Stimulated activated CD4-positive, alpha-beta T cell treated with anti-CD3 and anti-CD28 coated beads, TNF-alpha, amount 100 ng/mL, for 1 hour (primary cell): ENCODE results near the gene SETBP1.

ENCODE experiments used
- DNase-seq, 3 donors: peaks; one replicate each; pipeline ENCODE4 v3.0.0-alpha.2; 2020; ENCODE audit warnings: low read depth in 3 of 3, low spot score in 1 of 3

Gene SETBP1

GRCh38 chr18:44811572-44812125 lies 131.0 kb downstream of the SETBP1 start:
- DNase-seq = no peak

GRCh38 chr18:44812426-44812825 lies 131.7 kb downstream of the SETBP1 start:
- no peak for DNase-seq

GRCh38 chr18:44813586-44813985 lies 132.9 kb downstream of the SETBP1 start:
- DNase-seq = no peak

GRCh38 chr18:44815108-44815507 lies 134.4 kb downstream of the SETBP1 start:
- no peak for DNase-seq

GRCh38 chr18:44816050-44816449 lies 135.4 kb downstream of the SETBP1 start:
- DNase-seq = no peak

GRCh38 chr18:44816477-44816876 lies 135.8 kb downstream of the SETBP1 start:
- no peak for DNase-seq

GRCh38 chr18:44817831-44818473 lies 137.3 kb downstream of the SETBP1 start:
- no peak for DNase-seq

GRCh38 chr18:44818668-44819403 lies 138.1 kb downstream of the SETBP1 start:
- DNase-seq = no peak

GRCh38 chr18:44819944-44820510 lies 139.3 kb downstream of the SETBP1 start:
- no peak for DNase-seq

- no peak for DNase-seq
These were observed 141.2 kb downstream of the SETBP1 start for GRCh38 chr18:44821924-44822323.

GRCh38 chr18:44823286-44823685 lies 142.6 kb downstream of the SETBP1 start:
- DNase-seq = no peak

GRCh38 chr18:44823782-44824181 lies 143.1 kb downstream of the SETBP1 start:
- no peak for DNase-seq

GRCh38 chr18:44824884-44825283 lies 144.2 kb downstream of the SETBP1 start:
- no peak for DNase-seq

GRCh38 chr18:44826418-44827259 lies 146.0 kb downstream of the SETBP1 start:
- no peak for DNase-seq

GRCh38 chr18:44828080-44828479 lies 147.4 kb downstream of the SETBP1 start:
- DNase-seq = no peak

- DNase-seq = no peak
These were observed 149.9 kb downstream of the SETBP1 start for GRCh38 chr18:44830581-44830980.

- DNase-seq = no peak
These were observed 153.1 kb downstream of the SETBP1 start for GRCh38 chr18:44833786-44834185.

GRCh38 chr18:44834867-44835469 lies 154.3 kb downstream of the SETBP1 start:
- no peak for DNase-seq

GRCh38 chr18:44835703-44836102 lies 155.0 kb downstream of the SETBP1 start:
- DNase-seq = no peak

GRCh38 chr18:44836263-44836662 lies 155.6 kb downstream of the SETBP1 start:
- DNase-seq = no peak
